ENCODE measurements around the gene PHF19.

The PHF19 gene

GRCh38 chr9:120852240-120853010 lies 24.6 kb downstream of the PHF19 start:
- no peak for DNase-seq

- no peak for DNase-seq
These were observed 25.5 kb downstream of the PHF19 start for GRCh38 chr9:120851449-120851848.

GRCh38 chr9:120850315-120850714 lies 26.7 kb downstream of the PHF19 start:
- DNase-seq: no peak

GRCh38 chr9:120846906-120847305 lies 30.1 kb downstream of the PHF19 start:
- no peak for DNase-seq

GRCh38 chr9:120846251-120846889 lies 30.6 kb downstream of the PHF19 start:
- no peak for DNase-seq

- no peak for DNase-seq
These were observed 31.7 kb downstream of the PHF19 start for GRCh38 chr9:120845255-120845654.

GRCh38 chr9:120842685-120843485 lies 34.1 kb downstream of the PHF19 start, which contains the start of gene PSMD5:
Gene PSMD5 (minus strand): TSS chr9:120842922. CDS start chr9:120842909, 13 bp downstream.
- DNase-seq: peak; percentile 100

GRCh38 chr9:120841930-120842684 lies 34.9 kb downstream of the PHF19 start:
- no peak for DNase-seq

GRCh38 chr9:120839146-120839545 lies 37.8 kb downstream of the PHF19 start:
- DNase-seq: peak; percentile 36

GRCh38 chr9:120837921-120838320 lies 39.1 kb downstream of the PHF19 start:
- no peak for DNase-seq

- no peak for DNase-seq
These were observed 43.7 kb downstream of the PHF19 start for GRCh38 chr9:120833325-120833724.

GRCh38 chr9:120832807-120833206 lies 44.2 kb downstream of the PHF19 start:
- DNase-seq: no peak

GRCh38 chr9:120830865-120831264 lies 46.1 kb downstream of the PHF19 start:
- DNase-seq: no peak

GRCh38 chr9:120830151-120830550 lies 46.8 kb downstream of the PHF19 start:
- peak; percentile 49 for DNase-seq

GRCh38 chr9:120829650-120830049 lies 47.3 kb downstream of the PHF19 start:
- DNase-seq: no peak

GRCh38 chr9:120820095-120820494 lies 56.9 kb downstream of the PHF19 start:
- DNase-seq: no peak

- no peak for DNase-seq
These were observed 58.4 kb downstream of the PHF19 start for GRCh38 chr9:120818595-120818994.

GRCh38 chr9:120815075-120815474 lies 61.9 kb downstream of the PHF19 start:
- no peak for DNase-seq

GRCh38 chr9:120808931-120809330 lies 68.1 kb downstream of the PHF19 start:
- no peak for DNase-seq

GRCh38 chr9:120807607-120808379 lies 69.2 kb downstream of the PHF19 start:
- no peak for DNase-seq

All from fibroblast of skin of right biceps (primary cell).